Gastrocnemius medialis (tissue), 4 donors: Measurements from ENCODE around the gene PNLIPRP2. TPM values are rescaled to one million over a fixed set of nuclear protein-coding genes. Genes with fewer than 3 reads are reported as not detected.

ENCODE experiments used
- ATAC-seq, 2 donors: fragments of 150-250 bp; one replicate each; pipeline ENCODE4 v1.9.1; 2016
- DNase-seq, 2 donors: peaks; one replicate each; pipeline ENCODE4 v3.0.0-alpha.2; 2019
- H3K27ac ChIP-seq, 4 donors: fragments of 200-600 bp; sonication (generic); 1 replicate in 1 of 4; 2 replicates in 3 of 4; pipeline ENCODE4 v1.5.1; 2016 to 2018; ENCODE audit warnings: mild to moderate bottlenecking in 2 of 4, moderate library complexity in 1 of 4
- H3K27me3 ChIP-seq, 3 donors: fragments of 200-600 bp; sonication (generic) in 2 of 3; 1 replicate in 1 of 3; 2 replicates in 2 of 3; pipeline versions ENCODE4 v1.5.1 to v1.6.0; 2016 to 2019; ENCODE audit warnings: mild to moderate bottlenecking in 1 of 3, moderate library complexity in 1 of 3
- H3K36me3 ChIP-seq, 2 donors: fragments of 200-600 bp; sonication (generic) in 1 of 2; one replicate each; pipeline ENCODE4 v1.5.1; 2017 to 2018
- H3K4me1 ChIP-seq, 2 donors: fragments of 200-600 bp; sonication (generic) in 1 of 2; one replicate each; pipeline ENCODE4 v1.5.1; 2016 to 2017; ENCODE audit warnings: mild to moderate bottlenecking in 2 of 2
- H3K4me3 ChIP-seq, 4 donors: fragments of 200-600 bp; sonication (generic) in 3 of 4; 1 replicate in 1 of 4; 2 replicates in 3 of 4; pipeline ENCODE4 v1.5.1; 2016 to 2019; ENCODE audit warnings: mild to moderate bottlenecking in 2 of 4
- H3K9me3 ChIP-seq, 3 donors: fragments of 200-600 bp; sonication (generic) in 2 of 3; 1 replicate in 1 of 3; 2 replicates in 2 of 3; pipeline ENCODE4 v1.5.1; 2016 to 2019
- POLR2A ChIP-seq, 2 donors: fragments of 450-650 bp; IDR thresholded peaks; one replicate each; pipeline ENCODE4 v1.6.1; 2017; ENCODE audit warnings: antibody characterized with exemption in 2 of 2, mild to moderate bottlenecking in 2 of 2, moderate library complexity in 2 of 2
- in situ Hi-C, 4 donors: fragments of 200-750 bp; cut with MboI; loops; one replicate each; pipeline versions ENCODE4 v1.15.0 to v1.8.0; 2017; ENCODE audit warnings: low sequenced_read_pairs in 4 of 4
- intact Hi-C: fragments of 100-400 bp; cut with DNase I; formaldehyde crosslinking; loops from one replicate; pipeline ENCODE4 v1.15.1; 2023; ENCODE audit warnings: low total_unique reads
- total RNA-seq, 4 donors: library from RNA; depleted of rRNA; stranded (reverse); fragments of >200 nt; gene quantifications; one replicate each; pipeline versions ENCODE4 v1.1.0 to v1.2.3, GENCODE V29; 2016
- TF ChIP-seq, protein P1 (sequence below), 5 experiments: fragments of 450-650 bp in 3 of 5; fragments of 200-600 bp in 2 of 5; sonication (generic) in 2 of 5; IDR thresholded peaks in 4 of 5; conservative IDR thresholded peaks in 1 of 5; 1 replicate in 4 of 5; 2 replicates in 1 of 5; pipeline ENCODE4 v1.5.1; 2016 to 2019; ENCODE audit warnings: antibody characterized with exemption in 5 of 5, mild to moderate bottlenecking in 3 of 5, moderate library complexity in 3 of 5

Gene PNLIPRP2
- total RNA-seq, 4 donors from 2014 or later = not detected

DNA sequence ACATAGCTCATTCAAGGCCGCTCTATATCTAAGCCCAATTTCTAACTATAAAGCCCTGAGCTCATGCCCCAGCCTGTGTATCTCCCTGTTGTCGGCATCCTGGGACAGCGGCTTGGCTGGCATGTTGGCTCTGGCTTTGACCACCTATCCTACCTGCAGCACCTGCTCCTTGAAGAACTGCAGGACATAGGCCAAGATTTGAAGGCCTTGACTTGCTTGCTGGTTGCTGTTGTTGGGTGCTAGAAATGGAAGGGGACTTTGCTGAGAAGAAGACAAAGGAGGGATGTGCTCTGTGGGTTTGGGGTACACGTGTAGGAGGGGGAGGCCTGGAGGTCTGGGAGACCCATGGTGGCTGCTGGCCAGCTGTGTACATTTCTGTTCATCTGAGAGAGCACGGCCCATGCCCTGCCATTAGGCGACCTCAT is 11.1 kb downstream of the PNLIPRP2 start:
- Histone ChIP-seq H3K4me3 (no peak overlapping the region), H3K27ac (no peak overlapping the region), H3K4me1 (no peaks in the 10 kb centered on the region), H3K9me3 (no peaks in the 10 kb centered on the region), H3K27me3 (peaks cover 4 to 8% (median 6%) of the 10 kb centered on the region in 3 donors), H3K36me3 (no peaks in the 10 kb centered on the region)
- ATAC-seq (no peak), DNase-seq (no peak)
- no peak for TF ChIP-seq POLR2A (IDR thresholded peaks at IDR 0.05)
- TF ChIP-seq, protein P1, sequence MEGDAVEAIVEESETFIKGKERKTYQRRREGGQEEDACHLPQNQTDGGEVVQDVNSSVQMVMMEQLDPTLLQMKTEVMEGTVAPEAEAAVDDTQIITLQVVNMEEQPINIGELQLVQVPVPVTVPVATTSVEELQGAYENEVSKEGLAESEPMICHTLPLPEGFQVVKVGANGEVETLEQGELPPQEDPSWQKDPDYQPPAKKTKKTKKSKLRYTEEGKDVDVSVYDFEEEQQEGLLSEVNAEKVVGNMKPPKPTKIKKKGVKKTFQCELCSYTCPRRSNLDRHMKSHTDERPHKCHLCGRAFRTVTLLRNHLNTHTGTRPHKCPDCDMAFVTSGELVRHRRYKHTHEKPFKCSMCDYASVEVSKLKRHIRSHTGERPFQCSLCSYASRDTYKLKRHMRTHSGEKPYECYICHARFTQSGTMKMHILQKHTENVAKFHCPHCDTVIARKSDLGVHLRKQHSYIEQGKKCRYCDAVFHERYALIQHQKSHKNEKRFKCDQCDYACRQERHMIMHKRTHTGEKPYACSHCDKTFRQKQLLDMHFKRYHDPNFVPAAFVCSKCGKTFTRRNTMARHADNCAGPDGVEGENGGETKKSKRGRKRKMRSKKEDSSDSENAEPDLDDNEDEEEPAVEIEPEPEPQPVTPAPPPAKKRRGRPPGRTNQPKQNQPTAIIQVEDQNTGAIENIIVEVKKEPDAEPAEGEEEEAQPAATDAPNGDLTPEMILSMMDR (IDR thresholded peaks at IDR 0.05 in 4 of 5, conservative IDR thresholded peaks at IDR 0.05 in 1 of 5) = no peak
- intact Hi-C loops (no loop called here), in situ Hi-C loops (no loop called here)

DNA sequence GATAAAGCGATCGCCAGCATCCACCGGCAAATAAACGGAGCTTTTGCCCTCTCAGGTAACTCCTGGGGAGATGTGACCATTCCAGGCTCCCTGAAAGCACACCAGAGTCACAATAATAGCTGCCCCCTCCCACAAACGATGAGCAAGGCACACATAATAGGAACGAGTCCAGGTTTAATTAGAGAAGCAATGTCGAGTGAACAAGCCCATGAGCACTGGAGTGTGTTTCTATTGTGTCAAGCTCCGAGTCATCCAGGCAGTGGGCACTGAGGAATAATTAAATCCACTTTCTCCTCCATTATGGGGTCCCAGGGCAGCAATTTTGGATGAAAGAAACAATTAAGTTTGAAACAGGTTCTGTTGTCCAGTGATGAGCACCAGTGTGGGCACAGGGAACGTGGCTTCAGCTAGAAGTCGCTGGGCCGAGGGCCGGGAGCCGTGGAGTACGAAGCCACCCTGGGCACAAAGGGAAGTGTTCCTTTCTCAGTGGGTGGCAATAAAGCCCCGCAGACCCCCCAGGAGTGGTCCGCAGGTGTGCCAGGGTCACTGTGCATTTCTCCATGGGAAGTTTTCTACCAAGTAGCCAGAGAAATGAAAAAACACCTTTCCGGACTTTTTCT is 12.0 kb downstream of the PNLIPRP2 start:
- ATAC-seq (no peak), DNase-seq (no peak)
- in situ Hi-C loops = no loop called here
- no peaks in the 10 kb centered on the region for H3K9me3 ChIP-seq
- no peaks in the 10 kb centered on the region for H3K4me1 ChIP-seq
- no peak overlapping the region for H3K4me3 ChIP-seq
- no peaks in the 10 kb centered on the region for H3K36me3 ChIP-seq
- no peak for TF ChIP-seq POLR2A (IDR thresholded peaks at IDR 0.05)
- TF ChIP-seq, protein P1 (IDR thresholded peaks at IDR 0.05 in 4 of 5, conservative IDR thresholded peaks at IDR 0.05 in 1 of 5) = no peak
- H3K27ac ChIP-seq = no peak overlapping the region
- H3K27me3 ChIP-seq = peaks cover 0 to 2% (median 0%) of the 10 kb centered on the region in 3 donors
- intact Hi-C loops = no loop called here

DNA sequence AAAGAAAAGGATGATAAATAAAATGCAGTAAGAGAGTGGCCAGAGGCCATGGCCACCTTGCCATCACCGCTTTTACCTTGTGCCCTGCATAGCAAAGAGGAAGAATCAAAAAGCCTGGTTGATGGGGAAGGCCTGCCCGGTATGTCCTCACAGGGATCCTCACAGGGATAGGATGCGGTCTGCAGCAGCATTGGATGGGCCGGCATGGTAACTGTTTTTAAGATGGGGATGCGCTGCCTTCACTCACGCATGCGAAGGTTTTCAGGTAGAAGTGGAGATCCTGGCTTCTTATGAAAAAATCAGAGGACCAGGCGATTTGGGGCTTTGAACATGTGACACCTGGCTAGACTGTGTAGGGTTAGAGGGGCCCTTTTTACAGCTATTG is 12.5 kb downstream of the PNLIPRP2 start:
- in situ Hi-C loops = no loop called here
- Histone ChIP-seq H3K4me1 (no peaks in the 10 kb centered on the region), H3K36me3 (no peaks in the 10 kb centered on the region), H3K27me3 (peaks cover 0 to 2% (median 0%) of the 10 kb centered on the region in 3 donors), H3K27ac (no peak overlapping the region), H3K4me3 (no peak overlapping the region), H3K9me3 (no peaks in the 10 kb centered on the region)
- ATAC-seq (no peak), DNase-seq (no peak)
- intact Hi-C loops = no loop called here
- TF ChIP-seq POLR2A (IDR thresholded peaks at IDR 0.05) = no peak
- TF ChIP-seq, protein P1 (IDR thresholded peaks at IDR 0.05 in 4 of 5, conservative IDR thresholded peaks at IDR 0.05 in 1 of 5) = no peak

DNA sequence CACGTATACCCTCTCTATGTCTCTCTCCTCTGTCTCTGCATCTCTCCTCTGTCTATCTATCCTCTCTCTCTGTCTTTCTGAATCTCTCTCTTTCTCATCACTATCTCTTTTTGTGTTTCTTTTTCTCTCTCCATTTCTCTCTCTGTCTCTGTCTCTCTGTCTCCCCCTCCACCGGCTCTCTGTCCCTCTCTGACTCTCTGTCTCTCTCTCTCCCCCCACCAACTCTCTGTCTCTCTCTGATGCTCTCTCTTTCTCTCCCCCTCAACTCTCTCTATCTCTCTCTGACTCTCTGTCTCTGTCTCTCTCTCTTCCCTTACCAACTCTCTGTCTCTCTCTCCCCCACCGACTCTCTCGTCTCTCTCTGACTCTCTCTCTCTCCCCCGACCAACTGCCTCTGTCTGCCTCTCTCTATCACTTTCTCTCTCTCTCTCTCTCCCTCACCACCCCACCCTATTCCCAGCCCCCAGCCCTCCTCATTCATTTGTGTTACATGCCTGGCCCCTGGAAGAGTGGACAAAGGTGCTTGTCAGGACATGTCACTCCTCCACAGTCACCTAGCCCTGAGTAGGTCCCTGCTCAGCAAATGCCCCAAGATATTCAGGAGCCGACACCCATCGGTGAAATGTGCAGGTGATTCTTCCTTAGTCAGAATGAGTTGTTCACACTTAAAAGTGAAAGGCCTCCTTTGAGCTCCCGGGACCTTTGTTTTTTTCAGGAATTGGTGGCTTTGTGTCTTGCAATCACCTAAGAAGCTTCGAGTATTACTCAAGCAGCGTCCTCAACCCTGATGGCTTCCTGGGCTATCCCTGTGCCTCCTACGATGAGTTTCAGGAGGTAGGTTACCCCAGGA is 13.6 kb downstream of the PNLIPRP2 start:
- H3K4me3 ChIP-seq = no peak overlapping the region
- DNase-seq (no peak), ATAC-seq (no peak)
- in situ Hi-C loops (no loop called here), intact Hi-C loops (no loop called here)
- no peaks in the 10 kb centered on the region for H3K36me3 ChIP-seq
- peaks cover 0 to 2% (median 0%) of the 10 kb centered on the region in 3 donors for H3K27me3 ChIP-seq
- H3K9me3 ChIP-seq = no peaks in the 10 kb centered on the region
- no peak for TF ChIP-seq POLR2A (IDR thresholded peaks at IDR 0.05)
- TF ChIP-seq, protein P1 (IDR thresholded peaks at IDR 0.05 in 4 of 5, conservative IDR thresholded peaks at IDR 0.05 in 1 of 5) = no peak
- no peaks in the 10 kb centered on the region for H3K4me1 ChIP-seq
- no peak overlapping the region for H3K27ac ChIP-seq
